ENCODE data around the gene SMAD3. TPM values are rescaled to one million over a fixed set of nuclear protein-coding genes. Genes with fewer than 3 reads are reported as not detected.

The SMAD3 gene
- total and polyA plus RNA-seq, 2 of the 8 experiments (the other 6 are each of a cell fraction or from before 2014, with no cell fraction given): 10.1 to 12.4 TPM

DNA sequence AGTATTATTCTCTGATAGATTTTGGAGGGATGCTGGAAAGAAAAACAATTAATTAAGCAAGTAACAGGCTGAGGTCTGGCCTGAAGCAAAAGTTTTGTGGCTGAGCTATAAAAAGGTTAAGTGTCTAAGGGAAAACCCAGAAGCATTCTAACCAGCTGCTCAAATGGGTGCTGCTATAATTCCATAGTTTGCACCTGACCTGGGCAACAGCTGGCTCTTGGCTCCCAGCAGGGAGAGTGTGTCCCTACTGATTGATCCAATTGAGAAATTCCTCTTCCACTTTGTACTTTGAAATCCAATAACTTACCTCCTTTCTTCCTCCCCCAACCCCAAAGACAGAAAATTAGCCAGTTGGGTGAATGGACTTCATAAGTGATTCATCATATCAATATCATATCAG is 27.7 kb upstream of the SMAD3 start:
- no peak overlapping the region for H4K91ac ChIP-seq (replicated peaks; ENCODE audit: insufficient read length, low read length)
- H2BK20ac ChIP-seq (ENCODE audit: low read length): no peak overlapping the region
- ChIA-PET CTCF (ENCODE audit: partially characterized antibody) (interaction anchor here (0.8 to 1.6 kb wide), 3 partner anchors 12 to 72 kb away, joined by 3 to 4 read pairs (median 3); no protein-coding TSS in a partner anchor), POLR2A (ENCODE audit: partially characterized antibody) (interaction anchor here (0.7 to 1.8 kb wide), 5 partner anchors 8 to 87 kb away, joined by 3 to 5 read pairs (median 3); no protein-coding TSS in a partner anchor)
- H3K23me2 ChIP-seq (ENCODE audit: low read depth, low read length): no peaks in the 10 kb centered on the region; the same call in 1 of the 2 replicates
- no peak for FAIRE-seq
- no peak overlapping the region for H3K23ac ChIP-seq (ENCODE audit: insufficient read length)
- no peak overlapping the region for H3K4ac ChIP-seq (replicated peaks; ENCODE audit: insufficient read length, low read depth, low read length)
- no peaks in the 10 kb centered on the region for H4K20me1 ChIP-seq (replicated peaks in 1 of 2; ENCODE audit: control insufficient read depth in 1 of 2, insufficient read depth in 2 of 2, low read length in 2 of 2)
- no peak overlapping the region for H3K27ac ChIP-seq (ENCODE audit: low read depth, low read length)
- H3K9ac ChIP-seq (replicated peaks in 1 of 4; ENCODE audit: extremely low read depth in 1 of 4, low read depth in 3 of 4, low read length in 3 of 4): no peak overlapping the region
- H2BK12ac ChIP-seq (ENCODE audit: low read depth, low read length): no peak overlapping the region
- H2AK5ac ChIP-seq (ENCODE audit: low read depth, low read length): no peak overlapping the region
- no peaks in the 10 kb centered on the region for H3K79me2 ChIP-seq (ENCODE audit: control insufficient read depth in 1 of 2, insufficient read depth in 2 of 2, low read length in 2 of 2)
- no peak overlapping the region for H2AFZ ChIP-seq (ENCODE audit: low read length)
- H4K5ac ChIP-seq (ENCODE audit: insufficient read length, low read depth, low read length): no peak overlapping the region
- peaks cover 10 to 38% (median 23%) of the 10 kb centered on the region in 4 experiments for H3K4me1 ChIP-seq (replicated peaks in 1 of 4; ENCODE audit: control insufficient read depth in 3 of 4, insufficient read depth in 4 of 4, low read length in 3 of 4)
- no peak overlapping the region for H3K4me2 ChIP-seq (ENCODE audit: insufficient read depth in 1 of 2, low read depth in 2 of 2, low read length in 2 of 2)
- peaks cover 2 to 24% (median 18%) of the 10 kb centered on the region in 4 experiments for H3K27me3 ChIP-seq (replicated peaks in 1 of 4; ENCODE audit: control insufficient read depth in 3 of 4, extremely low read depth in 1 of 4, insufficient read depth in 3 of 4, low read length in 3 of 4)
- no peak for DNase-seq (ENCODE audit: low read depth in 1 of 2, low spot score in 2 of 2)
- no peak overlapping the region for H3K4me3 ChIP-seq (ENCODE audit: extremely low read depth in 1 of 4, insufficient read depth in 2 of 4, low read depth in 3 of 4, low read length in 4 of 4)
- no peak overlapping the region for H2BK120ac ChIP-seq (replicated peaks; ENCODE audit: low read depth, low read length)
- no peak overlapping the region for H2BK5ac ChIP-seq (ENCODE audit: low read depth, low read length)
- H3K56ac ChIP-seq (replicated peaks; ENCODE audit: insufficient read length, low read depth, low read length): no peak overlapping the region
- no peak overlapping the region for H2BK15ac ChIP-seq (ENCODE audit: low read length)
- H3K36me3 ChIP-seq (ENCODE audit: control insufficient read depth in 2 of 4, insufficient read depth in 4 of 4, low read length in 3 of 4): no peaks in the 10 kb centered on the region
- no peak overlapping the region for H3K18ac ChIP-seq (ENCODE audit: extremely low read depth, low read length)
- H3K79me1 ChIP-seq (ENCODE audit: low read depth, low read length): no peaks in the 10 kb centered on the region
- H3K9me3 ChIP-seq (ENCODE audit: insufficient read depth in 2 of 2, low read depth in 1 of 2, low read length in 1 of 2): no peaks in the 10 kb centered on the region
- H3K14ac ChIP-seq (ENCODE audit: insufficient read length): no peak overlapping the region
- no peak overlapping the region for H4K8ac ChIP-seq (ENCODE audit: extremely low read depth, insufficient read depth, low read length)
- TF ChIP-seq CREB1 (IDR thresholded peaks at IDR 0.05): no peak
- TF ChIP-seq KDM5A (IDR thresholded peaks at IDR 0.05; ENCODE audit: low read length): no peak
- TF ChIP-seq ASH2L (IDR thresholded peaks at IDR 0.05; ENCODE audit: low read length): no peak
- TF ChIP-seq, protein P1, sequence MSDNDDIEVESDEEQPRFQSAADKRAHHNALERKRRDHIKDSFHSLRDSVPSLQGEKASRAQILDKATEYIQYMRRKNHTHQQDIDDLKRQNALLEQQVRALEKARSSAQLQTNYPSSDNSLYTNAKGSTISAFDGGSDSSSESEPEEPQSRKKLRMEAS (IDR thresholded peaks at IDR 0.05): no peak
- TF ChIP-seq NRF1 (IDR thresholded peaks at IDR 0.05; ENCODE audit: low read depth, low read length): no peak
- no peak for TF ChIP-seq SP4 (IDR thresholded peaks at IDR 0.05; ENCODE audit: low read length)
- TF ChIP-seq TAF7 (optimal IDR thresholded peaks at IDR 0.05; ENCODE audit: borderline replicate concordance, low read depth, low read length): no peak
- no peak for TF ChIP-seq RNF2 (IDR thresholded peaks at IDR 0.05; ENCODE audit: borderline replicate concordance, low read depth, low read length, missing control alignments, poor library complexity, severe bottlenecking)
- TF ChIP-seq TAF1 (IDR thresholded peaks at IDR 0.05; ENCODE audit: low read depth, low read length): no peak
- no peak for TF ChIP-seq POLR2A (IDR thresholded peaks at IDR 0.05; ENCODE audit: control extremely low read depth in 1 of 2, low read depth in 2 of 2, low read length in 2 of 2)
- no peak for TF ChIP-seq KDM4A (IDR thresholded peaks at IDR 0.05; ENCODE audit: low read depth, low read length, severe bottlenecking)
- TF ChIP-seq SIRT6 (IDR thresholded peaks at IDR 0.05; ENCODE audit: low read length): no peak
- TF ChIP-seq TEAD4 (IDR thresholded peaks at IDR 0.05; ENCODE audit: low read depth, low read length): no peak
- no peak for TF ChIP-seq CEBPB (IDR thresholded peaks at IDR 0.05; ENCODE audit: low read depth, low read length)

Data from H1 (cell line).